Activated CD8-positive, alpha-beta memory T cell treated with anti-CD3 and anti-CD28 coated beads for 48 hours (primary cell): ENCODE data around the gene MAPK12.
A peak's percentile ranks its signal among the peaks of the same experiment; 100 is the strongest.
"Not testable (repeated sequence)": the region's sequence is repeated elsewhere in the genome, so short reads cannot be mapped to it uniquely, and the experiment has no call there.

Source experiments
- DNase-seq, 3 experiments: peaks; one replicate each; pipeline ENCODE4 v3.0.0-alpha.2; 2020; ENCODE audit warnings: low read depth in 2 of 3, low spot score in 2 of 3

Gene MAPK12

DNA sequence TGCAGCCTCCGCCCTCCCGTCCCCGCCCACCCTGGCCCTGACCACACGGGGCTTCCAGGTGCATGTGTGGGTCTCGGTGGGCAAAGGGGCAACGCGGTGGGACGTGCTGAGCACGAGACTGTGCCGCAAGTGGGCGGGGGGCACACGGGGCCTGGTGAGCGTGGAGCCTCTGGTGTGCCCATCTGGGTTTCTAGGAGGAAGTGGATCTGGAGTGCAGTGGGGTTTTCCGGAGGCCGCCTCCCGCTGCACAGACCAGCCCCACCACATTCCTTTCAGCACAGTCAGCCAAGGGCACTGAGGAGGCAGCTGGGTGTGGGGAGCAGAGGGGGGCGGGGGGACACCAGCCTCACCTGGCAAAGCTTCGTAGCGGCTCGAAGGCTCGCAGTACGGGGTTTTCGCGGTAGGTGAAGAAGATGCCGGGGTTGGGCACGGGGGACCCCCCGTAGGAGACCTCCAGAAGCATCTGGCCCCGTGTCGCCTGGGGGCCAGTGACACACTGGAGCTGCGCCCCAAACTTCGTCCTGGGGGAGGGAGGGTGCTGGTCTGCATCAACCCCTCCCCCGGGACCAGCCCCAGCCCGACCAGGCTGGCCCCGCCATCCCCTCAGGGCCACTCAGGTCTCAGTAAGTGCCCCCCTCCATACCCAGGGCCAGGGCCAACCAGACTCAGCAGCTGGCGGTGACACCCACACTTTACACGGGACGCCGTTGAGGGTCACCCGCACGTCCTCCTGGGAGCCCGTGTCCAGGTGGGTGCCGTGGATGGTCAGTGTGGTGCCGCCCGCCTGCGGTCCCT, 21.1 kb upstream of the MAPK12 start:
- DNase-seq: no peak

DNA sequence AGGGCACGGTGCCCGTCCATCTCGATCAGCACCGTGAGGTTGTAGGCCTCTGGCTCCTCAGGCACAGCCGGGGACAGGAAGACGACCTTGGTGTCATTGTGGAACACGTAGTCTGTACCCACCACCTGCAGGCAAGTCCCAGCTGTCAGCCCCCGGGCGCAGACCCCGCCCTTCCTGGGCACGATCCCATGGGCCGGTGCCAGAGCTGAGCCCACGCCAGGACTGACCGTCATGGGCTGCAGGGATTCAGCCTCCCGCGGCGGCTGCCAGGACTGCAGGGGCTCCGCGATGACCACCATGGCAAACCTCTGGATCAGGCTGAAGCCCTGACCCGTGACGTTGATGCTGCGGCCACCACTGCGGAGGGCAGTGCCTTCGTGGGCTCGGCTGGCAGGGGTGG, 20.5 kb upstream of the MAPK12 start:
- DNase-seq: no peak

DNA sequence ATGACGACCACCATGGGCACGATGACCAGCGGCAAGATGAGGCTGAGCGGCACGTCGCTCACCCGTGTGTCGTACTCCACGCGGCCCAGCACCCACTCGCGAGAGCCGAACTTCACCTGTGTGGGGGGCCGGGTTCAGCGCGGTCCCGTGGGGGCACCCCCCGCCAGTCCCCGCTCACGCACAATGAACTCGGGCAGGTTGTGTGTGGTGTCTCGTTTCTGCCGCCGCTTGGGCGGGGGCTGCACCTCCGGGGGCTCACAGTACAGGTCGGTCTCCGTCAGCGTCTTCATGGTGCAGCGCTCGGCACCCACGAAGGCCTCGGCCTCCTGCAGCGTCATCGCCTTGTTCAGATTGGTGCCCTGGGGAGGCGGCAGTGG, 19.9 kb upstream of the MAPK12 start:
- no peak for DNase-seq

DNA sequence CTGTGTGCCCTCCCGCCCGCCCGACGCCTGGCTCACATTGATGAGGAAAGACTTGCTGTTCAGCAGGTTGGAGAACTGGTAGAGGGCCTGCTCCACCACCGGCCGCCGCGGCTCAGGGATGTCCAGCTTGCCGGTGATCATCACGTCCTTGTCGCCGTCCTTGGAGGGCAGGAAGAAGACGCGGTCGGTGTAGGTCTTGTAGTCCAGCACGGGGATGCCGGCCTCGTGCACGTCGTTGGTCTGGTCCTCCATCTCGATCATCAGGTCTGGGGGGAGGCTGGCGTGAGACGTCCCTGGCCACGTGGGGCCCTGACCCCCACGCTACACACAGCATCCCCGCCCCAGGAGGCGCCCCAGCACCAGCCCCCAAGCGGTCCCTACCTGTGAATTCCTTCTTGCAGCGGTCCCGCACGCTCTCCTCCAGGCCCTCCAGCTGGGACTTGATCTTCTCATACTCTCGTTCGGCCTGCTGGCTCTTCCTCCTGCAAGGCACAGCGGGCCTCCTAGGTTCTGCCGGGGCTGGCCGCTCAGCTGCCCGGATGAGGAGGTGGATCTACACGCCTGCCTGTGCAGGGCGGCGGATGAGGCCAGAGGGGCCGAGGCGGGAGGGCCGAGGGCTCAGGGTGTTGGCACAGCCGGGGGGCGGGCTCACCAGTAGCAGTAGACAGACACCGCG, 19.4 kb upstream of the MAPK12 start:
- no peak for DNase-seq

DNA sequence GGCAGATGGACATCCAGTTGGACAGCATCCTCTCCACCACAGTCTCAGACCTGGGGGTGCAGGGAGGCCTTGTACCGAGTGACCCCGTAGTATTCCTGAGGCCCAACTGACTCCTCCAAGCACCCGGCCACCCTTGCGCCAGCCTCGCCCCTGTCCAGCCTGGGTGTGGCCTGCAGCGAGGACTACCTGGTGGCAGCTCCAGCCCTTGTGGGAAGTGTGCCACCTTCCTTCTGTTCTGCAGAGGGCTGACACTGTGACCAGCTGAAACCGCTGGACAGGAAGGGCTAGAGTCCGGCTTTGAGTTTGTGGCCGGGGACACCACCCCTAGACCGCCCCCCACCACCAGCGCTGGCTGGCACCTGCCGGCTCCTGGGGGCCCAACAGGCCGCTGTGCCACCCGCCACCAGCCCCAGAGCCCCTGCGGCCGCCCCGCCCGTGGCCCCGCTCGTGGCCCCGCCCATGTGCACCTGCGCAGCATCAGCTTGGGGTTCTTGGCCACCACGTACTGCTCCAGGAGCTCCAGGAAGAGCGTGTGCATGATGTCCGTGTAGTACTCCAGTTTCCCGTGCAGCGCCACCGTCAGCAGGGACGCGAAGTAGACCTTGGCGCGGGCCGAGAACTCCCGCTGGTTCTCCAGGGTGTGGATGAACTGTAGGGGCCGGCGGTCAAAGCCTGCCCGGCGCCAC, 18.7 kb upstream of the MAPK12 start:
- DNase-seq: no peak

DNA sequence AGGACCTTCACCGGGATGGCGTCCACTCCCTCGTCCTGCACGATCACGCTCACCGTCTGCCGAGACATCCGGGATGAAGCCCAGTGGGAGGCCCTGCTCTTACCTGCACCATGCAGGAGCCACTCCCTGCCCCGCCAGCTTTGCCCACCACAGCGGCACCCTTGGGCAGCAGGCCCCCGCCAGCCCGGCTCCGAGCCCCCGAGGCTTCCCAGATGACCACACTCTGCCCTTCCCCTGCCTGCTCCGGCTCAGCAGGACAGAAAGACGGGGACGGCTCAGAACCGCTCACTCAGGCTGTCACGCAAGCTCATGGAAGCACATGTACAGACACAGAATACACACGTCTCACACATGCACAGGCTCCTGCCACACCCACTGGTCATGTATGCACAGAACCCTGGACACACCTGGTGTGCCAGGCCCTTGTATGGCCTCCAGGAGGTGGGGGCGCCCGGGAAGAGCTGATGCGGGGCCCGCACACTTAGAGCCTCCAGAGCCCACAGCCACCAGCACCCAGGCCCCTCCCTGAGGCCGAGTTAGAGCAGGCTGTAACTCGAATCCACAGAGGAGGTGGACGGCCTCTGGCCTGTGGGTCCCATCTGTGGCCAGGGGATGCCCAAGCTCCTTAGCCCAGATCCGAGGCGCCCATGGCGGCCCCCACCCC, 17.6 kb upstream of the MAPK12 start:
- DNase-seq: no peak

DNA sequence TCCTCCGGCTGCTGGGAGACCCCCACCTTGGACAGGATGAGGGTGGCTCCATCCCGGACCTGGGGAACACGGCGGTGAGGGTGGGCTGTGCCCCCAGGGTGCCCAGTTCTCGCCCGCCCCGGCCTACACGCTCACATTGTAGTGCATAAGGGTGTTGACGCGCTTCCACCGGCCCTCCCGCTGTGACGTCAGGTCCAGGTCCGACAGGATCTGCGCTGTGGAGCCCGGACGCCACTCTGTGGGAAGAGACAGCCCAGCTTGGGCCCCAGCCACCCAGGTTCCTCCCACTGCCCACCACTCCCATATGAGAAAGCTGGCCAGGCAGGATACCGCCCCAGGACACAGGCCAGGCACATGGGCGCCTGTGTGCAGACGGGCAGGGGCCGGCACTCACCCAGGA, 17.0 kb upstream of the MAPK12 start:
- DNase-seq: no peak

DNA sequence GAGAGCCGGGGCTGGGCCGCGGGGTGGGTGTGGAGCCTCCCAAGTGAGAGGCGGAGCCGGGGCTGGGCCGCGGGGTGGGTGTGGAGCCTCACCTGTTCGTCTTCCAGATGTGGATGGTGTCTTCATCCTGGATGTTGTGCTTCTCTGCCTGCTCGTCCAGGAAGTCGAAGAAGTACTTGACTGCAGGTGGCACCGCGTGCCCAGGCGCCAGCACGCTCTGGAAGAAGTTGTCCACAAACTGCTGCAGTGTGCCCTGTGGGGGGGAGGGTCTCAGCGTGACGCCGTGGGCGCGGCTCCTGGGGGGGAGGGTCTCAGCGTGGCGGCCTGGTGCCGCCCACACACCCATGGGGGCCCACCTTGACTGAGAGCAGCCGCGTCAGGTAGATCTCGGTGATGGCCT, 16.3 kb upstream of the MAPK12 start:
- no peak for DNase-seq

DNA sequence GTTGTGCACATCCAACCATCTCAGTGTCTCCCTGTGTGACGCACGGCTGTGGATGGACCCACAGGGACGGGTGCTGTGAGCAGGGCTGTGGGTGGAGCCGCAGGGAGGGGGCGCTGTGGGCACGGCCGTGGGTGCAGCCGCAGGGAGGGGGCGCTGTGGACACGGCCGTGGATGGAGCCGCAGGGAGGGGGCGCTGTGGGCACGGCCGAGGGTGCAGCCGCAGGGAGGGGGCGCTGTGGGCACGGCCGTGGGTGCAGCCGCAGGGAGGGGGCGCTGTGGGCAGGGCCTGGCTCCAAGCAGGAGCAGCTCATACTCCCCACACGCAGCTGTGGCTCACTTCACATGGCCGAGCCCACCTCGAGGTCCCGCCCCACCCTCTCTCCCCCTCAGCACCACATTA, 14.7 kb upstream of the MAPK12 start:
- DNase-seq: no peak

DNA sequence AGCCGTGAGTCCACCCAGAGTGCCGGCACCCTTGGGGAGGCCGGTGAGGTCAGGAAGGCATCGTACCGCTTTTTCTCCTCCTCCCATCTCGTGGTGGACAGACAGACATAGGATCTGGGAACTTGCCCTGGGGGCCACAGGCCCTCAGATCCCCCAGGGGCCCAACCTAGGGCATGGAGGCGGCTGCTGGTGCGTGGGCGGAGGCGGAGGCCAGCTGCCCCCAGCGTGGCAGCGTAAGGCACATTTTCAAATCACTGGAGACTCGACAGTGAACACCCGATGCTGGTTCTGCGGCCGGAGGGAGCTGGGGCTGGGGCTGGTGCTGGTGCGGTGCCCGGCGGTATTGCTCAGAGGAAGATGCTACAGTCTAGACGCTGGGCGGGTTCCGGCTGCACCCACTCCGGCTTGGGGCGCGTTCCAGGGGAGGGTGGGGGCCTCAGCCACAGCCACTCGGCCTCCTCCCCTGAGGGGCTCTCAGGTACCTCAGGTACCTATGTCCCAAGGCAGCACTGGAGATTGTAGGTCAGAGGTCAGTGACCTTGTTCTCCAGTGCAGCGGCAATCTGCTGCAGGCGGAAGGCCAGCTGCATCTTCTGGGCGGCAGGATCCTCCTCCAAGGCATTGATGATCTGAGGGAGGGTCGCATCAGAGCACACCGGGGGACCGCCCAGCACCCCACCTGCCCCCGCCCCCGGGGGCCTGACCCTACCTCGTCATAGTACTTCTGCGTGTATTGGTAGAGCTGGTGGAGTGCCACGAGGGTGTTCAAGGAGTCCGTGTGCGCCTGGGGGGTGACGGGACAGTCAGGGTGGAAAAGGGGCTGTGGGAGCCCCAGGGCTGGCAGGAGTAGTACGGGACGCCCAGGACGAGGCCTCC, 13.9 kb upstream of the MAPK12 start:
- no peak for DNase-seq

DNA sequence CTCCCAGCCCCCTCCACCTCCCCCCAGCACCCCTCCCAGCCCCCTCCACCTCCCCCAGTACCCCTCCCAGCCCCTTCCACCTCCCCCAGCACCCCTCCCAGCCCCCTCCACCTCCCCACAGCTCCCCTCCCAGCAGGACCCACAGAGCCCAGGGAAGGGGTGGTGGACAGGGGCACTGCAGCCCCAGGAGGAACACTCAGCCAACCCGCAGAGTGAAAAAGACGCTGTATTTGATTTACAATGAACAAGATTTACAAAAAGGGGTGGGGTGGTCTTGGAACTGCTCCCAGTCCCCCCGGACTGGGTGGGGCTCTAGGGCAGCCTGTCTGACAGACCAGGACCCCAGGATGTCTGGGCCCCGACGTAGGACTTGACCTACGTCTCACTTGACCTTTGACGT, 13.3 kb upstream of the MAPK12 start:
- DNase-seq: no peak

DNA sequence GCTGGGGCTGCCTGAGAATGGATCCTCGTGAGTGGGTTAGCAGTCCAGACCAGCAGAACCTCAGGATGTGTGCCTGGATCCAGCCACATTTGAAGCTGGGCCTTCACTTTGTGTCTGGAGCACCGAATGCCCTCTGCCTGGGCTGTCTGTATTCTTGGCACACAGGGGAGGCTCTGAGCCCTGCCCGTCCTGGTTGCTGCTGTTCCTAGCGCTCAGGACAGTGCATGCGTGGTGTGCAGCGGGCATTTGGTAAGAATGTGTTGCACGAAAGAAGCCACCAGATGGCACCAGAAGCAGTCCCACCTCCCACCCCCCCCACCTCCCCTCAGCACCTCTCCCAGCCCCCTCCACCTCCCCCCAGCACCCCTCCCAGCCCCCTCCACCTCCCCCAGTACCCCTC, 12.8 kb upstream of the MAPK12 start:
- DNase-seq: no peak

DNA sequence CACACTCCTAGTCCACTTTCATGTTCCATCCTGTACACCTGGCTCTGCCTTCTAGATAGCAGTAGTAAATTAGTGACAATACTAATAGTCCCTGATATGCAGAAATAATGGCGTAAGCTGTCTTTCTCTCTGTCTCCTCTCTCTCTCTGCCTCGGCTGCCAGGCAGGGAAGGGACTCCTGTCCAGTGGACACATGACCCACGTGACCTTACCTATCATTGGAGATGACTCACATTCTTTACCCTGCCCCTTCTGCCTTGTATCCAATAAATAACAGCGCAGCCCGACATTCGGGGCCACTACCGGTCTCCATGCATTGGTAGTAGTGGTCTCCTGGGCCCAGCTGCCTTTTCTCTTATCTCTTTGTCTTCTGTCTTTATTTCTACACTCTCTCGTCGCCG, 12.3 kb upstream of the MAPK12 start:
- not testable (repeated sequence) for DNase-seq

DNA sequence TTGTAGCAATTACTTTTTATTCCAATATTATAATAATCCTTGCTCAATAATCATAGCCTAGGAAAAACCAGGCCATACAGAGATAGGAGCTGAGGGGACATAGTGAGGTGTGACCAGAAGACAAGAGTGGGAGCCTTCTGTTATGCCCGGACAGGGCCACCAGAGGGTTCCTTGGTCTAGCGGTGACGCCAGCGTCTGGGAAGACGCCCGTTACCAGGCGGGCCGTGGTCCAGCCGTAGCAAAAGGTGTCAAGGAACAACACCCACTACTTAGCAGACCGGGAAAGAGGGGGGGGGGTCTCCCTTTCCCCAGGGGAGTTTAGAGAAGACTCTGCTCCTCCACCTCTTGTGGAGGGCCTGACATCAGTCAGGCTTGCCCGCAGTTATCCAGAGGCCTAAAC, 11.9 kb upstream of the MAPK12 start:
- not testable (repeated sequence) for DNase-seq

DNA sequence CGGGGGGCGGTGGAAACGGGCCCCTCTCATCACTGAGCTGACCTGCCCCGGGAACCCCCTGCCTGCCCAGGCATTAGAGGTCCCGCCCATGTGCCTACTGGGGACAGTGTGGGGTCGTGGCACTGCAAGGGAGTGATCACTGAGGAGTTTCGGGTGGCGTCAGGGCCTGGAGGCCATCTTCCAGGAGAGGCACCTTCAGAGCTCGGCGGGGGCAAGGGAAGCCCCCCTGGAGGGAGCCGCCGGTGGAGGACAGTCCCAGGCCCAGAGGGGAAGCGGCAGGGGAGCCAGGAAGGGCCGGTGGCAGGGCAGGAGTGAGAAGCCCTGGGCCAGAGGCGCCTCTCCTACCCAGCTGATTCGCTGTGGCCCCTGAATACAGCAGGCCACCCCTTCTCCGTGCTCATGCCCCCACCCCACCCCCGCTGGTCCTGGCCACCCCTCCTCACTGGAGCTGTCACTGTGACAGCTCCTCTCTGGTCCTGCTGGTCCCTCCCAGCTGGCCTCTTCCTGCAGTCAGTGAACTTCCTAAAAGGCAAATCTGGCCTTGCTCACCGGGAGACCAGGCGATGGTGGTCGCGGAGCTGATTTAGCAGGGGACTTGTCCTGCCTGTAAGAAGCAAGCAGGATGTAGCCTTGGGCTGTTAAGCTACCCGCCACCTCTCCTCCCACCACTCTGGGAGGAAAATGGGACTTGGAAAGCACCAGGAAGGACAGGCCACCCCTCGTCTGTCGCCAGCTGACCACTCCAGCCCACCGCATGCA, 10.7 kb upstream of the MAPK12 start:
- DNase-seq: no peak

DNA sequence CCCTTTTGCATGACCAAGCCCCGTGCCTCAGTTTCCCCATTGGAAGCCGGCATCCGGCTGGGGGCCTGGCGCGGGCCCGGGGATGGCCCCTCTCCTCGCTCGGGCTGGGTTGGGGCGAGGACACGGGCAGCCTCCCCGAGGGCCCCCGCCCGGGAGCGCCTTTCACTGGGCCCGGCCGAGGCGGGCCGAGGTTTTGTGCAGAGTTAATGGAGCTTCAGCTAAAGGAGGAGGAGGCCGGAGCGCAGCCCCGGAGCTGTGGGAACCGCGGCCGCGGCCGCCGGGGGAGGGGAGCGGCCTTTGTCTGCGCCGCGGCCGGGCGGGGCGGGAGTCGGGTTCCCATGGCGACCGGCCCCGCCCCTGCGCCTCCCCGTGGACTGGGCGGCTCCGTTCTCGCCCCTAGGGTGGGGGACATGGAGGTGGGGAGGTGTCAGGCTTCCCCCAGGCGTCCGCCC, 10.1 kb upstream of the MAPK12 start:
- DNase-seq: peak in 1 of 3 experiments; percentile 22

DNA sequence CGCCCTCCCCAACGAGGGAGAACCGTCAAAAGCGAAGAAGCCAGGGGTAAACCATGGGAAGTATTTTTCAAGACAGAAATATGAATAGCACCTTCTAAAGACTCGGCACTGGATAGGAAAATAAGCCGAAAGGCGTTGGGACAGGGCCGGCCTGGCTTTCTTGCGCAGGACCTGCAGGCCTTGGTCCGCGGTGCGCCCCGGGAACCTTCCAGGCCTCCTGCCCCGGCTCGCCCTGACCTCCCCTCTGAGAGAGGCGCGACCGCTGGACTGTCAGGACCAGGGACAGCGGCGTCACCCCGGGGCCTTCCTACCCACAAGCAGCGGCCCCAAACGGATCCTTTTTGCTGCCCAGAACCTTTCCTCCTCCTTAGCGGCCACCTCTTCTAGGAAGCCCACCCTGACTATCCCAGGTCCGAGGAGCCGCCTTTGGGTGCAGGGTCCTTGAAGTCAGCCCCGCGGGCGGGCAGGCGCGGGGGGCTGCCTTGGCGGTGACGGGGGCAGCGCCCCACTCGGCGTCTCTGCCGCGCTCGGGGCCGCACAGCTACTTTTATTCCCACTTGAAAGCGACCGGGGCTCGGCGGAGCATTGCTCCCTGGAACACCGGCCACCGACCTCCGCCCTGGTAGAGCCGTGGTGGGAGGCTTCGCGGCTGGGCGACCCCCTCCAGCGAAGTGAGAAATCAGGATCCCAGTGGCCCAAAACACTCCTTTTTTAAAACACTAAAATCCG, 9.3 kb upstream of the MAPK12 start:
- peak in 1 of 3 experiments; percentile 25 for DNase-seq

DNA sequence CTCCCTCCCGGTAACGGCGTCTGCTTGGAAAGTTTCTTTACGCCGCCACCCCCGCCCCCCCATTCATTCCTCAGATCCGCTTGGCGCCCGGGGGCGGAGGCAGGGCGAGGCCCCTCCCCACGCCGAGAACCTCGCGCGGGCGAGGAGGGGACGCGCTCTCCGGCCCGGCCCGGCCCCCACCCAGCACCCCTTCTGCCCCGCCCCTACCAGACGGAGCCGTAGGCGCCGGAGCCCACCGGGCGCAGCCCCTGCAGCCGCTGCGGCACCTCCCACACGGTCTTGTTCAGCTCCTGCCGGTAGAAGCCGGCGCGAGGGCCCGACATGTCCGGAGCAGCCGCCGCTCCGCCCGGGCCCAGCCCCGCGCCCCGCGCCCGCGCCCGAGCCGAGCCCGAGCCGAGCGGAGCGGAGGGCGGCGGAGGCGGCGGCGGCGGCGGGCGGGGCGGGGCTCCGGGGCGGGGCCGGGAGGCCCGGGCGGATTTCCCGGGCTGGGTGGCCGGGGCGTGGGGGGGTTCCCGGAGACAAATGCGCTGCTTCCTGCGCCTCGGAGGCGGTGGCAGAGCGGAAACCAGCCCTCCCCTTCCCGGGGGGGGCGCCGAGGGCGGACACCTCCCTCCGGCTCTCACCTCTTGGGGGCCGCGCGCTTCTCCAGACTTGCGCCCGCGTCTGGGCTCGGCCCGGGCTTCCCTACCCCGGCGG, 8.6 kb upstream of the MAPK12 start, which contains the start of gene MAPK11:
Gene MAPK11 (minus strand): TSS at position 411 of the 696 bp plus-strand sequence. CDS start 88 bp downstream, at position 323.
- peak in 1 of 3 experiments; percentile 24 for DNase-seq
